Left cardiac atrium (tissue), 4 donors: ENCODE results near the gene CALR. TPM values are rescaled to one million over a fixed set of nuclear protein-coding genes. Genes with fewer than 3 reads are reported as not detected.
"Not testable (repeated sequence)": the region's sequence is repeated elsewhere in the genome, so short reads cannot be mapped to it uniquely, and the experiment has no call there.

Experiments used
- ATAC-seq, 2 donors: fragments of 200-7000 bp; cut with Tn5 transposase; one replicate each; pipeline ENCODE4 v1.9.1; 2020; ENCODE audit warnings: mild to moderate bottlenecking in 2 of 2, moderate library complexity in 2 of 2
- DNase-seq: peaks from one replicate; pipeline ENCODE4 v3.0.0-alpha.2; 2020
- intact Hi-C, 2 donors: fragments of 100-400 bp; cut with DNase I; formaldehyde crosslinking; loops; one replicate each; pipeline versions ENCODE4 v1.14.1 to v1.15.1; 2022 to 2023
- total RNA-seq, 2 donors: library from RNA; stranded (reverse); fragmentation: NEBNext Ultra II Directional; extraction: Animal tissue kit (Norgen Biotek cat#: 25700); gene quantifications; one replicate each; pipeline ENCODE4 v1.2.1, GENCODE V29; 2021
- donor health status: DM: no; HTN: yes; CAD: no.
- donor health status: DM: no; HTN: yes; CAD: no; lungs with severe emphysema.
- donor health status: DM: yes; HTN: yes; CAD: no.
- donor health status: Dilated cardiomyopathy.

Gene CALR
- total RNA-seq, 2 donors from 2014 or later = 627 to 707 TPM

- no peak for DNase-seq
- intact Hi-C loops = no loop called here
- no peak for ATAC-seq
Measured at GRCh38 chr19:12948612-12949362, 10.4 kb downstream of the CALR start.

GRCh38 chr19:12949363-12950283, 11.2 kb downstream of the CALR start:
- ATAC-seq (no peak), DNase-seq (no peak)
- intact Hi-C loops = no loop called here

GRCh38 chr19:12952050-12952449, 13.6 kb downstream of the CALR start:
- intact Hi-C loops, ATAC-seq, DNase-seq: not testable (repeated sequence)

- DNase-seq = peak; percentile 54
- peak in 1 of 2 donors; percentile 15 for ATAC-seq
- intact Hi-C loops = no loop called here
Measured at GRCh38 chr19:12952488-12953137, 14.2 kb downstream of the CALR start.

- peak; percentile 23 to 36 for ATAC-seq
- peak; percentile 64 for DNase-seq
- intact Hi-C loops = no loop called here
Measured at GRCh38 chr19:12953138-12953798, 14.9 kb downstream of the CALR start.

GRCh38 chr19:12953799-12954611, 15.6 kb downstream of the CALR start:
- DNase-seq (no peak), ATAC-seq (no peak)
- intact Hi-C loops = no loop called here

GRCh38 chr19:12954612-12954962, 16.2 kb downstream of the CALR start:
- intact Hi-C loops = no loop called here

GRCh38 chr19:12955575-12955974, 17.2 kb downstream of the CALR start:
- intact Hi-C loops, DNase-seq, ATAC-seq: not testable (repeated sequence)

More at GRCh38 chr19:12954612-12954962, 16.2 kb downstream of the CALR start:
- ATAC-seq (no peak), DNase-seq (no peak)

- DNase-seq = no peak
- ATAC-seq = no peak
- intact Hi-C loops = no loop called here
Measured at GRCh38 chr19:12955996-12956395, 17.6 kb downstream of the CALR start.

- peak; percentile 94 to 96 for ATAC-seq
- intact Hi-C loops = no loop called here
- peak; percentile 84 for DNase-seq
Measured at GRCh38 chr19:12956446-12957388, 18.3 kb downstream of the CALR start, which contains the start of gene GADD45GIP1. Gene GADD45GIP1 (minus strand): TSS chr19:12957223. CDS start chr19:12957212, 11 bp downstream.

- intact Hi-C loops, DNase-seq: not testable (repeated sequence)
- peak in 1 of 2 donors; percentile 2 for ATAC-seq
Measured at GRCh38 chr19:12957389-12957952, 19.1 kb downstream of the CALR start.

GRCh38 chr19:12959481-12959880, 21.1 kb downstream of the CALR start:
- intact Hi-C loops = no loop called here
- DNase-seq (no peak), ATAC-seq (no peak)

- intact Hi-C loops = no loop called here
- ATAC-seq (peak; percentile 93 to 96), DNase-seq (peak; percentile 82)
Measured at GRCh38 chr19:12965017-12965811, 26.8 kb downstream of the CALR start.

GRCh38 chr19:12965812-12966135, 27.4 kb downstream of the CALR start:
- intact Hi-C loops = no loop called here

GRCh38 chr19:12967907-12968306, 29.5 kb downstream of the CALR start:
- intact Hi-C loops = no loop called here
- DNase-seq (no peak), ATAC-seq (no peak)

More at GRCh38 chr19:12965812-12966135, 27.4 kb downstream of the CALR start:
- ATAC-seq = no peak
- DNase-seq = no peak
